HUES6 (cell line): Measurements from ENCODE around the gene SLC15A2.

ENCODE experiments used
- H3K27ac ChIP-seq: 2 replicates; pipeline ENCODE4 v1.7.0; 2013; ENCODE audit warnings: low read depth, mild to moderate bottlenecking, low read length, inconsistent platforms
- H3K27me3 ChIP-seq: 2 replicates; pipeline ENCODE4 v1.6.1; 2013; ENCODE audit warnings: low read length; ENCODE audit not compliant: control insufficient read depth, insufficient read depth
- H3K36me3 ChIP-seq: 2 replicates; pipeline ENCODE4 v1.6.1; 2013; ENCODE audit warnings: low read length; ENCODE audit not compliant: control insufficient read depth, insufficient read depth
- H3K4me1 ChIP-seq: 2 replicates; pipeline ENCODE4 v1.6.1; 2013; ENCODE audit warnings: low read length; ENCODE audit not compliant: control insufficient read depth, insufficient read depth
- H3K4me3 ChIP-seq: 2 replicates; pipeline ENCODE4 v1.5.1; 2013; ENCODE audit warnings: low read depth, low read length
- H3K9ac ChIP-seq: one replicate; pipeline ENCODE4 v1.6.1; 2013; ENCODE audit warnings: mild to moderate bottlenecking, low read length
- H3K9me3 ChIP-seq: 2 replicates; pipeline ENCODE4 v1.6.1; 2013; ENCODE audit warnings: low read depth, low read length; ENCODE audit not compliant: control insufficient read depth, insufficient read depth

The SLC15A2 gene

DNA sequence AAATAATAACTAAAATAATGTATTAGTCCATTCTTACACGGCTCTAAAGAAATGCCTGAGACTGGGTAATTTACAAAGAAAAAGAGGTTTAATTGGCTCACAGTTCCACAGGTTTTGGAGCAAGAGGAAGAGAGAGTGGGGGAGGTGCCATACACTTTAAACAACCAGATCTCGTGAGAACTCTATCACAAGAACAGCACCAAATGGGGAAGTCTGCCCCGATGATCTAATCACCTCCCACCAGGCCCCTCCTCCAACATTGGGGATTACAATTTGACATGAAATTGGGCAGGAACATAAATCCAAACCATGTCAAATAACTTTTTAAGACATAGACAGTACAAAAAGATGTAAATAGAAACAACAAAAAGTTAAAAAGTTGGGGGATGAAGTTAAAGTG, 64.6 kb downstream of the SLC15A2 start:
- Histone ChIP-seq H3K9ac (no peak overlapping the region), H3K9me3 (0 out of 2 replicates have a peak, but pooled peaks cover 3% of the 10 kb centered on the region), H3K36me3 (no peaks in the 10 kb centered on the region), H3K4me1 (no peaks in the 10 kb centered on the region), H3K27ac (no peak overlapping the region), H3K4me3 (no peak overlapping the region), H3K27me3 (no peaks in the 10 kb centered on the region)

DNA sequence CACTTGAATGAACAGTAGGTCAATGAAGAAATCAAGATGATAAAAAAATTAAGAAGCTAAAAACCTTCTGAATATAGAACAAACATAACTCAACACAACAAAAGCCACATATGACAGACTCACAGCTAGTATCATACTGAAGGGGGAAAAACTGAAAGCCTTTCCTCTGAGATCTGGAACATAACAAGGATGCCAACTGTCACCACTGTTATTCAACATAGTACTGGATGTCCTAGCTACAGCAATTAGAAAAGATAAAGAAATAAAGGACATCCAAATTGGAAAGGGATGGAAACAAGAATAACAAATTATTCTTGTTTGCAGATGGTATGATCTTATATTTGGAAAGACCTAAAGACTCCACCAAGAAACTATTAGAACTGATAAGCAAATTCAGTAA, 67.1 kb downstream of the SLC15A2 start:
- Histone ChIP-seq H3K36me3 (no peaks in the 10 kb centered on the region), H3K4me3 (no peak overlapping the region), H3K9ac (no peak overlapping the region), H3K27ac (no peak overlapping the region), H3K4me1 (no peaks in the 10 kb centered on the region), H3K27me3 (no peaks in the 10 kb centered on the region), H3K9me3 (0 out of 2 replicates have a peak, but pooled peaks cover 3% of the 10 kb centered on the region)

DNA sequence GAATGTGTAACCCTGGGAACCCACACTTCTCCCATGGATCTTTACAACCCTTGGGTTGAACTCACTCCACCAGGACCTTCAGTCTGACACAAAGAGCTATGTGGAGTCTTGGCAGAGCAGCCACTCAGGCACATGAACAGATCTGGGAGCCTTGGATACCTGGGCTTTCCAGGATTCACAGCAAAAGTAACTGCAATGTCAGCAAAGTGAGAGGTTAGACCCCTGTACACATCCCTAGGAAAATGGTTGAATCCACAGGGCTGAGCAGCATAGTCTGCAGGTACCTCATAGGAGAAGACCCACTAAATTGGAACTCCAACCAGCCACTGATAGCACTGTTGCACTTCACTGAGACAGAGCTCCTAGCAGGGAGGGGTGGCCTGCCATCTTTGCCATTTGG, 68.2 kb downstream of the SLC15A2 start:
- H3K27me3 ChIP-seq = no peaks in the 10 kb centered on the region
- no peaks in the 10 kb centered on the region for H3K36me3 ChIP-seq
- H3K4me3 ChIP-seq = no peak overlapping the region
- 0 out of 2 replicates have a peak, but pooled peaks cover 3% of the 10 kb centered on the region for H3K9me3 ChIP-seq
- H3K27ac ChIP-seq = no peak overlapping the region
- H3K4me1 ChIP-seq = no peaks in the 10 kb centered on the region
- H3K9ac ChIP-seq = no peak overlapping the region

DNA sequence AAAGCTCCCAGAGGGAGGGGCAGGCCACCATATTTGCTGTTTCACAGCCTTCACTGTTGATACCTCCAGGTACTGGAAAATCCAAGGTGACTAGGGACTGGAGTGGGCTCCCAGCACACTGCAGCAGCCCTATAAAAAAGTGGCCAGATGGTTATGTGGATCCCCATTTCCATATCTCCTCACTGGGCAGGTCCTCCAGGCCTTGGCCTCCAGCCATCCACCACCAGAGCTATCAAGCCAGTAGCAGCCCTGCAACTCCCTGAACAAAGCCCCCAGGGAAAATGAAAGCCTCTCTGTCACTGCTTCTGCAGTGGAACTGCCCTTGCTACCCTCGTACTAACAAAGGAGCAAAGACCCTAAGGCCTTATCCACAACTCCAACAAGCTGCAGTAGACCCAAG, 69.4 kb downstream of the SLC15A2 start:
- no peaks in the 10 kb centered on the region for H3K27me3 ChIP-seq
- no peaks in the 10 kb centered on the region for H3K4me1 ChIP-seq
- 0 out of 2 replicates have a peak, but pooled peaks cover 3% of the 10 kb centered on the region for H3K9me3 ChIP-seq
- H3K4me3 ChIP-seq = no peak overlapping the region
- no peak overlapping the region for H3K9ac ChIP-seq
- H3K36me3 ChIP-seq = no peaks in the 10 kb centered on the region
- H3K27ac ChIP-seq = no peak overlapping the region

DNA sequence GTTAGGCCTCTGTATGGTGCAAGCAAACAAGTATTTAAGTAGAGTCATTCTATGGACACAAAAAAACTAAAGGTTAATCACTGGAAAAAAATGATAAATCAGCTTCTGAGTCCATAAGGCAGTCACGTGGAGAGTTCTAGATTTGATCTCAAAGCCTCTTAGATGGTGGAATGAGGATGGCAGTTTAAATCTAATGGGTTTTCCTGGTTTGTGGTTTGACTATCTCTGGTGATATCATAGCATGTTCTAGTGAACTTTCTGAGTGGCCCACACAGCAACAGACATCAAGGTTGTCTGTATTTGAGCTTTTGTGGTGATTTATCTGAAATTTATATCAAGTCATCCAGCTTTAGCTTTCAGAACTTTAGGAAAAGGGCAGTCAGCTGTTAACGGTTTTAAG, 75.4 kb downstream of the SLC15A2 start:
- H3K4me1 ChIP-seq = no peaks in the 10 kb centered on the region
- H3K27me3 ChIP-seq = no peaks in the 10 kb centered on the region
- H3K9ac ChIP-seq = no peak overlapping the region
- H3K27ac ChIP-seq = no peak overlapping the region
- no peak overlapping the region for H3K4me3 ChIP-seq
- peaks cover 4% of the 10 kb centered on the region for H3K9me3 ChIP-seq
- H3K36me3 ChIP-seq = no peaks in the 10 kb centered on the region

DNA sequence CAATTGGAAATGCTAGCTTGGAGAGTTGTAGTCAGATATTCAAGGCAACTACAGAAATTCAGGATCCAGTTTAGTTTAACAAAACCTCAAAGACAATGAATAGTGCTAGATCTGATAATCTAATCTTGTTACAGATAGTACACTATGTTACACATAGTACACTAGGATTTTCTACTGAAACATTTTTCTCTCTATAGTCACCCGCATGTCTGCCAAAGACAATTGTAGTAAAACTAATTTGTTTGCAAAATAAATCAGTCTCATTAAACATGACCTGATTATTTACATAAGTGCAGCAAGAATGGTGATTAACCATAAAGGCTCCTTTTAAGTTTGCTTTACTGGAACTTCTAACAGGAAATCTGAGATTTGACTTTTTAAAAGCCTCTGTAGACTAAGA, 75.8 kb downstream of the SLC15A2 start:
- H3K9ac ChIP-seq = no peak overlapping the region
- no peaks in the 10 kb centered on the region for H3K36me3 ChIP-seq
- no peak overlapping the region for H3K27ac ChIP-seq
- no peaks in the 10 kb centered on the region for H3K27me3 ChIP-seq
- no peaks in the 10 kb centered on the region for H3K4me1 ChIP-seq
- H3K4me3 ChIP-seq = no peak overlapping the region
- H3K9me3 ChIP-seq = peaks cover 8% of the 10 kb centered on the region

DNA sequence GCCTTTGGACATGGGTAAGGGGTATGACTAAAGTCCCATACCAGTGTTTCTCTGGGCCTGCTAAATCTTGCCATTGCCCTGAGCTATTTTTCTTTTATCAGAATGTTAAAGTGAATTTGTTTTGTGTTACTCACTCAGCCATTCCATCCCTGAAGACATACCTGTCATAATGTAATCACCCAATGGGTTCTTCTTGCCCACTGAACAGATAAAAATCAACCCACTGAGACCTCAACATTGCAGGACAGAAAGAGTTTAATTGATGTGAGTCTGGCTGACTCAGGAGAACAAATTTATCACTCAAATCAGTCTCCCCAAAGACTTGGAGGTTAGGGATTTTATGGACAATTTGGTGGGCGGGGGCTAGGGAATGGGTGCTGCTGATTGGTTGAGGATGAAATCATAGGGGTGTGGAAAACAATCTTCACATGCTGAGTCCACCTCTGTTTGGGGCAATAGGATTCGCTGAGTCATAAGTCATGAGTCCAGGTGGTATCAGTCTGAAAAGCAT, 80.5 kb downstream of the SLC15A2 start:
- no peaks in the 10 kb centered on the region for H3K27me3 ChIP-seq
- H3K4me1 ChIP-seq = no peaks in the 10 kb centered on the region
- no peak overlapping the region for H3K4me3 ChIP-seq
- no peak overlapping the region for H3K9ac ChIP-seq
- no peak overlapping the region for H3K27ac ChIP-seq
- H3K36me3 ChIP-seq = no peaks in the 10 kb centered on the region
- peaks cover 13% of the 10 kb centered on the region for H3K9me3 ChIP-seq

DNA sequence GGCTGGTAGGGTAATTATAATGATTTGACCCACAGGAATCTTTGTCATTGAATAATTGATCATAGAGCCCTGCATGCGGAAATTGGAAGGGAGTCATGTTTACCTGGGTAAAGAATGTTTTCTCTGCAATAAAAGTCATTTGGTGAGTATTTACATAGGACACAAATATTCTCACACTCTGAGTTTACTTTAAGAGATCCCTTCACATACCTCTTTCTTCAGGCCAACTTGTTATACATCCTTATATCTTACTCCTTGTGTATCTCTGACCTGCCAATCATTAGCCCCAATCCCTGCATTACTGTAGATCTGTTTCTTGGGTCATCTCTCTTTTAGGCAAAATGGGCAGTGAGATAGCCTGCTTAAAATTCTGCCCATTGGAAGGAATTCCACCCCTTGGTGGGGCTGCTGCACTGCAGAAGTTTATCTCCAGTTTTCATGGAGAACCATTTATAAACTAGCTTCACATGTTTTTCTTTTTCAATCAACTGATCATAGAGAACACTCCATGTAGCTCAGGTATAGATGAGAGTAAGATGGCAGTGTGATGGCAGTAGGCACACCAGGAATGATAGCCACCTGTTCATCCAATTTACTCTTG, 81.6 kb downstream of the SLC15A2 start:
- Histone ChIP-seq H3K9me3 (peaks cover 13% of the 10 kb centered on the region), H3K36me3 (no peaks in the 10 kb centered on the region), H3K4me3 (no peak overlapping the region), H3K9ac (no peak overlapping the region), H3K27me3 (no peaks in the 10 kb centered on the region), H3K27ac (no peak overlapping the region), H3K4me1 (no peaks in the 10 kb centered on the region)

DNA sequence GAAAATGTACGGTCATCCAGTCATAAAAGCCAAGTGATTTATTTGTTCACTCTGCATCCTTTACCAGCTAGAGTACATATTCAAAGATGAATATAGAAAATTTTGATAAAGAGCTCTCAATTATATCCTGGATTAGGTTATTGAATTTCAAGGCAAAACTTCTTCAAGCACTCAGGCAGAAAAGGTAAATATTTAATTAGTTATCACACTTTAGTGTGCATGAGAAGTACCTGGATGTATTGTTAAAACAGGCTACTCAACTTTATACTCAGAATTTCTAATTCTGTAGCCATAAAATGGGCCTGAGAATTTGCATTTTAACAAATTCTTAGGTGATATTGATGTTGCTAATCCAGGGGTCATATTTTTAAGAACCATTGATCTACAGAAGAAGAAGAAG, 82.5 kb downstream of the SLC15A2 start:
- Histone ChIP-seq H3K27ac (no peak overlapping the region), H3K4me1 (no peaks in the 10 kb centered on the region), H3K27me3 (no peaks in the 10 kb centered on the region), H3K9ac (no peak overlapping the region), H3K36me3 (no peaks in the 10 kb centered on the region), H3K9me3 (peaks cover 13% of the 10 kb centered on the region), H3K4me3 (no peak overlapping the region)

DNA sequence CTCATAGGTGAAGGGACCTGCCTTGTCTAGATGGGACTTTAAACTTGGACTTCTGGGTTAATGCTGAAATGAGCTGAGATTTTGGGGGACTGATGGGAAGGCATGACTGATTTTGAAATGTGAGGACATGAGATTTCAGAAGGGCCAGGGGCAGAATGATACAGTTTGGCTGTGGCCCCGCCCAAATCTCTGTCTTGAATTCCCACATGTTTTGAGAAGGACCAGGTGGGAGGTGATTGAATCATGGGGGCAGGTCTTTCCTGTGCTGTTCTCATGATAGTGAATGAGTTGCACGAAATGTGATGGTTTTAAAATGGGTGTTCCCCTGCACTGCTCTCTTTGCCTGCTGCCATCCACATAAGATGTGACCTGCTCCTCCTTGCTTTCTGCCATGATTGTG, 85.0 kb downstream of the SLC15A2 start:
- peaks cover 13% of the 10 kb centered on the region for H3K9me3 ChIP-seq
- H3K9ac ChIP-seq = no peak overlapping the region
- no peak overlapping the region for H3K4me3 ChIP-seq
- H3K27ac ChIP-seq = no peak overlapping the region
- H3K4me1 ChIP-seq = no peaks in the 10 kb centered on the region
- H3K36me3 ChIP-seq = no peaks in the 10 kb centered on the region
- H3K27me3 ChIP-seq = no peaks in the 10 kb centered on the region

DNA sequence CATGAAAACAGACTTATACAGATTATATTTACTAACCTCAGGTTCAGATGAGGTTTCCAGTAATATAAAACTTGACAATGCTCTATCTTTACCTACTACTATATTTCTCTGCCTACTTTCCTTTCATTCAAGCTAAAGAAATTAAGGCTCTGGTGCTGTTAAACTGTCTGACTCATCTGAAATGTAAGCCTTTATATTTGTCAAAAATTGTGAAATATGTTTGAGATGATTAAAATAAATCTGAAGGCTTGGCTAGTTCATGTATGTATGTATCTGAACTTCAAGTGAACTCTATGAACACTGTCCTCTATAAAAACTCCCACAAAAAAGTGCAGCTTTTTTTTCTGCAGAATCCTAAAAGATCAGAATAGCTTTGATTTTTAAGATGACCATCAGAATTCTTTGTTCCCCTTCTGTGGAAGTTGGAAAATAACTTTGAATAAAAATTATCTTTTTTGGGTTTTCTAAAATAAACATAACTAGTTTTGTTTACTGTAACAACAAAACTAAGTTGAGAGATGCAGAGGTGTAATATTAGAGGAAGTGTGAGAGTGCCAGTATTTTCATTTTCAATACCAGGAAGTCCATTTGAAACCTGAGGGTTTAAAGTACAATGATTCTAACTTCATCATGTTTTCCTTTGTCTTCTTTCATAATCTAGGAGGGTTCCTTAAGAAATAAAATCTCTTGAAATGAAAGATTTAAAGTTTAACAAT, 85.7 kb downstream of the SLC15A2 start:
- H3K36me3 ChIP-seq = no peaks in the 10 kb centered on the region
- H3K27me3 ChIP-seq = no peaks in the 10 kb centered on the region
- H3K27ac ChIP-seq = no peak overlapping the region
- H3K4me1 ChIP-seq = no peaks in the 10 kb centered on the region
- no peak overlapping the region for H3K9ac ChIP-seq
- no peak overlapping the region for H3K4me3 ChIP-seq
- H3K9me3 ChIP-seq = peaks cover 6% of the 10 kb centered on the region
